Endothelial cell of umbilical vein (primary cell): ENCODE data around the gene FAM3A. TPM values are rescaled to one million over a fixed set of nuclear protein-coding genes. Genes with fewer than 3 reads are reported as not detected.

Experiments
- BruUV-seq: library from RNA; stranded (reverse); fragments of 400-500 nt; replicated peaks from 2 replicates; lab custom pipeline; 2021; lab: Mats Ljungman, UMichigan
- CTCF ChIA-PET: fragments of 300-600, 350-600 bp; sonication (Branson Sonifier 250); formaldehyde crosslinking; loops from one replicate; lab custom pipeline; 2021; ENCODE audit warnings: antibody characterized with exemption, inconsistent platforms; lab: Charles Lee
- POLR2A ChIA-PET: fragments of 300-600, 350-600 bp; sonication (Branson Sonifier 250); formaldehyde crosslinking; loops from one replicate; lab custom pipeline; 2021; ENCODE audit warnings: antibody characterized with exemption, inconsistent platforms; lab: Charles Lee
- DNase-seq: peaks from one replicate; pipeline ENCODE4 v3.0.0-alpha.2; 2011; ENCODE audit warnings: low read depth, low spot score
- FAIRE-seq: peaks from 2 replicates; lab custom pipeline; 2011; peaks lifted over from hg19 to GRCh38; lab: Jason Lieb, UNC
- H2AFZ ChIP-seq: 2 replicates; pipeline ENCODE4 v1.6.0; 2012; ENCODE audit warnings: low read depth, low read length, control low read depth, inconsistent platforms
- H3K27ac ChIP-seq: 2 replicates; pipeline ENCODE4 v1.5.1; 2011; ENCODE audit warnings: low read depth, mild to moderate bottlenecking, control low read depth, low read length, moderate library complexity; ENCODE audit not compliant: insufficient read depth
- H3K27me3 ChIP-seq, 2 experiments: 2 replicates each; pipeline versions ENCODE4 v1.6.0 to v1.6.1; 2011; ENCODE audit warnings: low read length in 2 of 2, mixed read lengths in 1 of 2; ENCODE audit not compliant: control insufficient read depth in 2 of 2, insufficient read depth in 2 of 2
- H3K36me3 ChIP-seq, 2 experiments: 2 replicates in 1 of 2; 3 replicates in 1 of 2; pipeline ENCODE4 v1.5.1; 2011; ENCODE audit warnings: low read length in 2 of 2, mild to moderate bottlenecking in 1 of 2, moderate library complexity in 1 of 2; ENCODE audit not compliant: control insufficient read depth in 2 of 2, insufficient read depth in 2 of 2; ENCODE audit errors: extremely low read depth in 1 of 2
- H3K4me1 ChIP-seq: 3 replicates; pipeline ENCODE4 v1.5.1; 2011; ENCODE audit warnings: mild to moderate bottlenecking, low read length; ENCODE audit not compliant: control insufficient read depth, insufficient read depth; ENCODE audit errors: extremely low read depth
- H3K4me2 ChIP-seq: 2 replicates; pipeline ENCODE4 v1.6.1; 2011; ENCODE audit warnings: low read length, control low read depth, mixed read lengths; ENCODE audit not compliant: insufficient read depth
- H3K4me3 ChIP-seq, 3 experiments: fragments of 200-600 bp in 1 of 3; sonication (generic), shearing (Covaris generic) in 1 of 3; replicated peaks in 1 of 3; 2 replicates each; pipeline ENCODE4 v1.5.1; 2011 to 2016; ENCODE audit warnings: control low read depth in 3 of 3, low read length in 3 of 3, mild to moderate bottlenecking in 2 of 3, inconsistent platforms in 1 of 3, low read depth in 1 of 3, moderate library complexity in 1 of 3; ENCODE audit not compliant: insufficient read depth in 1 of 3
- H3K79me2 ChIP-seq: 2 replicates; pipeline ENCODE4 v1.6.0; 2012; ENCODE audit warnings: low read length, inconsistent platforms; ENCODE audit not compliant: control insufficient read depth, insufficient read depth
- H3K9ac ChIP-seq: replicated peaks from 2 replicates; pipeline ENCODE3; 2011; ENCODE audit warnings: low read length, control low read depth; ENCODE audit not compliant: insufficient read depth; ENCODE audit errors: extremely low read depth
- H3K9me1 ChIP-seq: replicated peaks from 3 replicates; pipeline ENCODE4 v1.6.0; 2011; ENCODE audit warnings: mild to moderate bottlenecking, low read length; ENCODE audit not compliant: control insufficient read depth, insufficient read depth; ENCODE audit errors: extremely low read depth
- H3K9me3 ChIP-seq: replicated peaks from 2 replicates; pipeline ENCODE4 v1.5.1; 2012; ENCODE audit warnings: low read length, inconsistent platforms; ENCODE audit not compliant: control insufficient read depth, insufficient read depth
- H4K20me1 ChIP-seq: replicated peaks from 2 replicates; pipeline ENCODE3; 2011; ENCODE audit warnings: mild to moderate bottlenecking, low read length; ENCODE audit not compliant: control insufficient read depth, insufficient read depth; ENCODE audit errors: extremely low read depth
- CTCF ChIP-seq, 2 donors: IDR thresholded peaks; 1 replicate in 1 of 2; 2 replicates in 1 of 2; pipeline ENCODE4 v1.5.1; 2011; ENCODE audit warnings: low read length in 2 of 2, mild to moderate bottlenecking in 2 of 2, moderate library complexity in 2 of 2, control low read depth in 1 of 2, inconsistent platforms in 1 of 2, low read depth in 1 of 2; ENCODE audit not compliant: insufficient read depth in 1 of 2; ENCODE audit errors: extremely low read depth in 1 of 2
- EZH2 ChIP-seq: IDR thresholded peaks from 2 replicates; pipeline ENCODE4 v1.6.1; 2012; ENCODE audit warnings: borderline replicate concordance, low read depth, mild to moderate bottlenecking, moderate library complexity, low read length, inconsistent platforms; ENCODE audit not compliant: severe bottlenecking
- FOS ChIP-seq: IDR thresholded peaks from 2 replicates; pipeline ENCODE4 v1.6.1; 2011; ENCODE audit warnings: mild to moderate bottlenecking, low read length, moderate library complexity, borderline replicate concordance; ENCODE audit not compliant: insufficient read depth
- GATA2 ChIP-seq: IDR thresholded peaks from 2 replicates; pipeline ENCODE4 v1.7.0; 2011; ENCODE audit warnings: low read depth, mild to moderate bottlenecking, moderate library complexity, mixed read lengths, low read length; ENCODE audit not compliant: insufficient read length, insufficient read depth
- JUN ChIP-seq: IDR thresholded peaks from 2 replicates; pipeline ENCODE4 v1.6.1; 2011; ENCODE audit warnings: borderline replicate concordance, low read depth; ENCODE audit not compliant: insufficient read length, insufficient read depth
- MAX ChIP-seq: IDR thresholded peaks from 2 replicates; pipeline ENCODE4 v1.6.1; 2011; ENCODE audit not compliant: insufficient read depth, insufficient read length
- MYC ChIP-seq: IDR thresholded peaks from one replicate; pipeline ENCODE4 v1.6.1; 2011; ENCODE audit warnings: mild to moderate bottlenecking, low read depth, low read length
- POLR2A ChIP-seq: IDR thresholded peaks from 2 replicates; pipeline ENCODE4 v1.6.1; 2012; ENCODE audit warnings: low read depth, mild to moderate bottlenecking, control low read depth, low read length
- POLR2AphosphoS5 ChIP-seq: IDR thresholded peaks from 2 replicates; pipeline ENCODE4 v1.6.1; 2012; ENCODE audit warnings: low read depth, mild to moderate bottlenecking, control low read depth, low read length, moderate library complexity; ENCODE audit not compliant: insufficient read depth
- dilution Hi-C: fragments of 300-500 bp; cut with MboI; formaldehyde crosslinking; loops from one replicate; pipeline ENCODE4 v1.15.0; 2019; ENCODE audit warnings: low sequenced_read_pairs; ENCODE audit not compliant: extremely low pct_ligation_motif_present
- intact Hi-C: fragments of 100-400 bp; cut with micrococcal nuclease; formaldehyde crosslinking; loops from one replicate; pipeline ENCODE4 v1.10.0; 2022
- polyA plus RNA-seq, 4 experiments: library from polyadenylated mRNA; depleted of rRNA in 3 of 4; stranded (reverse) in 3 of 4; unstranded in 1 of 4; fragments of >200 nt; gene quantifications; 2 replicates each; pipeline versions ENCODE4 v1.2.1 to v1.2.3, GENCODE V29; 2011 to 2012; ENCODE audit warnings: missing spikeins in 1 of 4
- total RNA-seq: library from RNA; stranded (reverse); gene quantifications from 2 replicates; pipeline ENCODE4 v1.2.3, GENCODE V29; 2021

Gene FAM3A
- total and polyA plus RNA-seq, 2 donors (not counting 3 experiments of a cell fraction or from before 2014, with no cell fraction given), result 32.0 to 42.9 TPM

GRCh38 chrX:154549766-154550165 lies 33.7 kb upstream of the FAM3A start:
- Histone ChIP-seq H3K79me2 (peaks cover 44% of the 10 kb centered on the region), H4K20me1 (no peaks in the 10 kb centered on the region), H3K4me1 (peaks cover 7% of the 10 kb centered on the region), H2AFZ (no peak overlapping the region), H3K9me3 (no peaks in the 10 kb centered on the region), H3K4me3 (no peak overlapping the region), H3K4me2 (no peak overlapping the region), H3K36me3 (peaks cover 0 to 11% of the 10 kb centered on the region in 2 experiments), H3K27me3 (no peaks in the 10 kb centered on the region), H3K9ac (no peak overlapping the region), H3K9me1 (no peaks in the 10 kb centered on the region), H3K27ac (no peak overlapping the region)
- DNase-seq (no peak), FAIRE-seq (no peak)
- dilution Hi-C loops, result no loop called here
- BruUV-seq, result no TSS peak
- no peak for TF ChIP-seq MAX
- POLR2A ChIA-PET, result no interaction called here
- intact Hi-C loops, result no loop called here
- CTCF ChIA-PET, result no interaction called here

GRCh38 chrX:154548028-154548316 lies 31.9 kb upstream of the FAM3A start:
- H3K9me3 ChIP-seq, result no peaks in the 10 kb centered on the region
- CTCF ChIA-PET, result no interaction called here
- H2AFZ ChIP-seq, result no peak overlapping the region
- no peak for FAIRE-seq
- H3K9me1 ChIP-seq, result no peaks in the 10 kb centered on the region
- no peaks in the 10 kb centered on the region for H4K20me1 ChIP-seq
- POLR2A ChIA-PET, result no interaction called here
- H3K27ac ChIP-seq, result peak overlapping the region; percentile 85
- peak overlapping the region; percentile 93 for H3K9ac ChIP-seq
- DNase-seq, result no peak
- intact Hi-C loops (no loop called here), dilution Hi-C loops (no loop called here)
- H3K36me3 ChIP-seq, result no peaks in the 10 kb centered on the region
- H3K4me1 ChIP-seq, result peaks cover 11% of the 10 kb centered on the region
- BruUV-seq, result no TSS peak
- TF ChIP-seq POLR2A, result no peak
- no peak for TF ChIP-seq JUN
- TF ChIP-seq POLR2AphosphoS5, result no peak
- no peak for TF ChIP-seq EZH2
- TF ChIP-seq CTCF (IDR thresholded peaks at IDR 0.05; ENCODE audit: extremely low read depth in 1 of 2, insufficient read depth in 1 of 2, low read depth in 1 of 2, low read length in 2 of 2), result no peak
- TF ChIP-seq MYC, result no peak
- TF ChIP-seq GATA2, result no peak
- no peak for TF ChIP-seq MAX
- TF ChIP-seq FOS, result no peak
- H3K4me3 ChIP-seq, result peak overlapping the region; percentile 66 to 92 (median 68)
- peak overlapping the region; percentile 70 for H3K4me2 ChIP-seq
- peaks cover 52% of the 10 kb centered on the region for H3K79me2 ChIP-seq
- H3K27me3 ChIP-seq, result no peaks in the 10 kb centered on the region
